ENCODE results near the gene TATDN3. TPM values are rescaled to one million over a fixed set of nuclear protein-coding genes. Genes with fewer than 3 reads are reported as not detected.
A peak's percentile ranks its signal among the peaks of the same experiment; 100 is the strongest.

TATDN3 gene
- total RNA-seq, 2 experiments from 2014 or later = 35.4 to 52.5 TPM

DNA sequence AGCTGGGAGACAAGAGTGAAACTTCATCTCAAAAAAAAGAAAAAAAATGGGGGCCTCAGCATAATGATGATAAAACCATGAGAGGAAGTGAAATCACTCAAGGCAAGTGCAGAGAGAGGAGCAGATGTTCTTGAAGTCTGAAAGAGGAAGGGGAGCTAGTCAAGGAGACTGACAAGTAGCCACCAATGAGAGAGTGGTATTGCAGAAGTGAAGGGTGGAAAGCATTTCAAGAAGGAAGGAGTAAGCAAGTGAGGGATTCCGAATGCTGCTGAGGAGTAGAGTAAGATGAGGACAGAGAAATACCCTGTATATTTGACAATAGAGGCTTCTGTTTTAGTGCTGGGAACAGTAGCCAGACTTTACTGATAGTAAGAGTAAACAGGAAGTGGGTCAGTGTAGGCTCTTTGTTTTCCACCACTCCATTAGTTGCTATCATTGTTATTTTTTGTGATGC is 2.9 kb downstream of the TATDN3 start:
- no peaks in the 10 kb centered on the region for H4K20me1 ChIP-seq (ENCODE audit: insufficient read depth, low read length)
- POLR2A ChIA-PET = interaction anchor here (0.6 to 5.3 kb wide), 14 partner anchors 8 to 560 kb away, joined by 3 to 25 read pairs (median 4); partner anchors contain the start of gene FLVCR1
- H2AFZ ChIP-seq (ENCODE audit: low read length) = peak overlapping the region; percentile 45; the same call in 1 of the 2 replicates
- H3K9me3 ChIP-seq (ENCODE audit: low read length) = peaks cover 6% of the 10 kb centered on the region; the same call in 1 of the 2 replicates
- H3K9me2 ChIP-seq (ENCODE audit: insufficient read depth, low read length) = no peaks in the 10 kb centered on the region
- H3K4me1 ChIP-seq (ENCODE audit: insufficient read depth, low read length, poor library complexity, severe bottlenecking) = peaks cover 57% of the 10 kb centered on the region
- no TSS peak for BruUV-seq (replicated peaks)
- CTCF ChIA-PET (ENCODE audit: unreplicated experiment) = no interaction called here
- intact Hi-C loops (cut with micrococcal nuclease; ENCODE audit: unreplicated experiment) = loop anchor here (1.0 to 5.0 kb wide), 4 partner anchors 42 to 187 kb away; partner anchors contain the start of genes ATF3 and FLVCR1
- peak overlapping the region; percentile 65 for H3K4me2 ChIP-seq (ENCODE audit: low read length)
- TF ChIP-seq EZH2phosphoT487 (IDR thresholded peaks at IDR 0.05; ENCODE audit: borderline replicate concordance, low read depth, low read length) = no peak
- TF ChIP-seq, protein P1, sequence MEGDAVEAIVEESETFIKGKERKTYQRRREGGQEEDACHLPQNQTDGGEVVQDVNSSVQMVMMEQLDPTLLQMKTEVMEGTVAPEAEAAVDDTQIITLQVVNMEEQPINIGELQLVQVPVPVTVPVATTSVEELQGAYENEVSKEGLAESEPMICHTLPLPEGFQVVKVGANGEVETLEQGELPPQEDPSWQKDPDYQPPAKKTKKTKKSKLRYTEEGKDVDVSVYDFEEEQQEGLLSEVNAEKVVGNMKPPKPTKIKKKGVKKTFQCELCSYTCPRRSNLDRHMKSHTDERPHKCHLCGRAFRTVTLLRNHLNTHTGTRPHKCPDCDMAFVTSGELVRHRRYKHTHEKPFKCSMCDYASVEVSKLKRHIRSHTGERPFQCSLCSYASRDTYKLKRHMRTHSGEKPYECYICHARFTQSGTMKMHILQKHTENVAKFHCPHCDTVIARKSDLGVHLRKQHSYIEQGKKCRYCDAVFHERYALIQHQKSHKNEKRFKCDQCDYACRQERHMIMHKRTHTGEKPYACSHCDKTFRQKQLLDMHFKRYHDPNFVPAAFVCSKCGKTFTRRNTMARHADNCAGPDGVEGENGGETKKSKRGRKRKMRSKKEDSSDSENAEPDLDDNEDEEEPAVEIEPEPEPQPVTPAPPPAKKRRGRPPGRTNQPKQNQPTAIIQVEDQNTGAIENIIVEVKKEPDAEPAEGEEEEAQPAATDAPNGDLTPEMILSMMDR (conservative IDR thresholded peaks at IDR 0.05; ENCODE audit: low read length) = no peak
- peak overlapping the region; percentile 89 for H3K27ac ChIP-seq (ENCODE audit: low read depth, low read length, poor library complexity, severe bottlenecking)
- peaks cover 44% of the 10 kb centered on the region for H3K79me2 ChIP-seq (ENCODE audit: insufficient read depth, low read depth, low read length)
- peak overlapping the region; percentile 56 for H3K4me3 ChIP-seq (ENCODE audit: low read depth, low read length, poor library complexity, severe bottlenecking)
- H3K36me3 ChIP-seq (ENCODE audit: insufficient read depth, low read length) = peaks cover 45% of the 10 kb centered on the region
- peak; percentile 97 for DNase-seq (ENCODE audit: low spot score)

DNA sequence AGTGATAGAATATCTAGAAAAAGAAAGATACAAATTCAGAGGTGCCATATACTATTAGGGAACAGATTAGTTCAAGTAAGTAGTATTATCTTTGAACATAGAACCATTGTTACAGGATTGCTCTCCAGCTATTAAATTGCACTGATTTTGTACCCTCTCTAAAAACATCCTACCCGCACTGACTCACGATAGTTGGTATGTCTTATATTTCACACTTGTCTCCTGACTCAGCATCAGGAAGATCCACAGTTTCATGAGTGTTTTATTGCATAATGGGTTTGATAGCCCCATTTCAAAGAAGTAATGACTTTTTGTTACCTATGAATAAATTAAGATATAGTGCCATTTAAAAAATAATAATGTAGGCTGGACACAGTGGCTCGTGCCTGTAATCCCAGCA is 6.0 kb downstream of the TATDN3 start:
- H3K4me1 ChIP-seq (ENCODE audit: insufficient read depth, low read length, poor library complexity, severe bottlenecking) = peaks cover 52% of the 10 kb centered on the region
- H3K79me2 ChIP-seq (ENCODE audit: insufficient read depth, low read depth, low read length) = peaks cover 23% of the 10 kb centered on the region; the same call in 1 of the 2 replicates
- no peak overlapping the region for H3K4me2 ChIP-seq (ENCODE audit: low read length)
- DNase-seq (ENCODE audit: low spot score) = no peak
- ChIA-PET CTCF (ENCODE audit: unreplicated experiment) (no interaction called here), POLR2A (interaction anchor here (0.6 to 0.9 kb wide), 2 partner anchors 22 to 39 kb away, joined by 3 to 4 read pairs; no protein-coding TSS in a partner anchor)
- H3K36me3 ChIP-seq (ENCODE audit: insufficient read depth, low read length) = peaks cover 73% of the 10 kb centered on the region
- H3K4me3 ChIP-seq (ENCODE audit: low read depth, low read length, poor library complexity, severe bottlenecking) = no peak overlapping the region
- H2AFZ ChIP-seq (ENCODE audit: low read length) = no peak overlapping the region
- no peaks in the 10 kb centered on the region for H3K9me2 ChIP-seq (ENCODE audit: insufficient read depth, low read length)
- no TSS peak for BruUV-seq (replicated peaks)
- TF ChIP-seq, protein P1 (conservative IDR thresholded peaks at IDR 0.05; ENCODE audit: low read length) = no peak
- TF ChIP-seq EZH2phosphoT487 (IDR thresholded peaks at IDR 0.05; ENCODE audit: borderline replicate concordance, low read depth, low read length) = no peak
- intact Hi-C loops (cut with micrococcal nuclease; ENCODE audit: unreplicated experiment) = no loop called here
- H3K9me3 ChIP-seq (ENCODE audit: low read length) = peaks cover 6% of the 10 kb centered on the region; the same call in 1 of the 2 replicates
- H4K20me1 ChIP-seq (ENCODE audit: insufficient read depth, low read length) = no peaks in the 10 kb centered on the region
- H3K27ac ChIP-seq (ENCODE audit: low read depth, low read length, poor library complexity, severe bottlenecking) = no peak overlapping the region

DNA sequence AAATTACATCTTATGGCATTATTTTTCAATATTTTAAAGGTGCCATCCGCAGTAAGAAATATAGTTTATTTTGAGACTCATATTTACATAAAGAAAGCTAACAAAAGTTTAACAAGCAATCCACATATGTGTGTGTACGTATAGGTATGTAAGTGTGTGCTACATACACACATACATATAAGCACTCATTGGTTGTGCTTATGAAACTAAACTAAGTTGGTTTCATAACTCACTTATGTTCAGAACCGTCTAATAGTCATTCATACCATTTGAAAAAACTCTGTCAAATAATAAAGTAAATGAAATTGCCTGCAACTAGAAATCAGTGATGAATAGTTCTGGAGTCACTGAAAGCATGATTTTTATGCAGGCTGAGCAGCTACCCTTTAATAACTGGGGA is 14.1 kb downstream of the TATDN3 start:
- POLR2A ChIA-PET = interaction anchor here (0.6 to 1.9 kb wide), 7 partner anchors 9 to 152 kb away, joined by 3 to 7 read pairs (median 5); no protein-coding TSS in a partner anchor
- CTCF ChIA-PET (ENCODE audit: unreplicated experiment) = no interaction called here
- intact Hi-C loops (cut with micrococcal nuclease; ENCODE audit: unreplicated experiment) = no loop called here

More for the DNA sequence above, 14.1 kb downstream of the TATDN3 start:
- H3K27ac ChIP-seq (ENCODE audit: low read depth, low read length, poor library complexity, severe bottlenecking) = no peak overlapping the region
- no peaks in the 10 kb centered on the region for H3K9me3 ChIP-seq (ENCODE audit: low read length)
- H3K36me3 ChIP-seq (ENCODE audit: insufficient read depth, low read length) = peaks cover 68% of the 10 kb centered on the region
- H3K9me2 ChIP-seq (ENCODE audit: insufficient read depth, low read length) = no peaks in the 10 kb centered on the region
- TF ChIP-seq EZH2phosphoT487 (IDR thresholded peaks at IDR 0.05; ENCODE audit: borderline replicate concordance, low read depth, low read length) = no peak
- TF ChIP-seq, protein P1 (conservative IDR thresholded peaks at IDR 0.05; ENCODE audit: low read length) = no peak
- H3K4me2 ChIP-seq (ENCODE audit: low read length) = no peak overlapping the region
- no peak overlapping the region for H2AFZ ChIP-seq (ENCODE audit: low read length)
- H3K4me3 ChIP-seq (ENCODE audit: low read depth, low read length, poor library complexity, severe bottlenecking) = no peak overlapping the region
- DNase-seq (ENCODE audit: low spot score) = no peak
- H4K20me1 ChIP-seq (ENCODE audit: insufficient read depth, low read length) = no peaks in the 10 kb centered on the region
- BruUV-seq (replicated peaks) = no TSS peak
- no peaks in the 10 kb centered on the region for H3K4me1 ChIP-seq (ENCODE audit: insufficient read depth, low read length, poor library complexity, severe bottlenecking)
- H3K79me2 ChIP-seq (ENCODE audit: insufficient read depth, low read depth, low read length) = no peaks in the 10 kb centered on the region

Measured in OCI-LY7 (cell line).